ENCODE data around the gene UBALD1. TPM values are rescaled to one million over a fixed set of nuclear protein-coding genes. Genes with fewer than 3 reads are reported as not detected.

The UBALD1 gene
- polyA plus RNA-seq, 10 donors, result 12.5 to 22.3 (median 16.2) TPM

DNA sequence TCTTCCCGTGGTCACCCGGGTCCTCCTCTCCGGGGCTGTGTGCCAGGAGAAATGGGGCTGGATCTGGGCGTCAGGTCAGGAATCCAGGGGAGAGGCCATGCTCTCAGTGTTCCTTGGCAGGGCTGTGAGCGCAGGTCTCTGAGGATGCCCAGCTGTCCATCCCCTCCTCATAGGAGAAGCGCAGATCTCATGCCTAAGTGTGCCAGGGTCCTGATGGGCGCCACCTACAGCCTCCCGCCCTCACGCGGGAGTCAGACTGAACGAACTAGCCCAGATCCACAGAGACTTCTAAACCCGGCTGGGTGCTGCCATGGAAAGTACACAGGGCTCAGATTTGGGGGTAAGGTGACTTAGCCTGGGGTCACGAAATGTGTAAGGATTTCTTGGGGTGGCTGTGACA, 34.2 kb upstream of the UBALD1 start:
- no peak for DNase-seq

DNA sequence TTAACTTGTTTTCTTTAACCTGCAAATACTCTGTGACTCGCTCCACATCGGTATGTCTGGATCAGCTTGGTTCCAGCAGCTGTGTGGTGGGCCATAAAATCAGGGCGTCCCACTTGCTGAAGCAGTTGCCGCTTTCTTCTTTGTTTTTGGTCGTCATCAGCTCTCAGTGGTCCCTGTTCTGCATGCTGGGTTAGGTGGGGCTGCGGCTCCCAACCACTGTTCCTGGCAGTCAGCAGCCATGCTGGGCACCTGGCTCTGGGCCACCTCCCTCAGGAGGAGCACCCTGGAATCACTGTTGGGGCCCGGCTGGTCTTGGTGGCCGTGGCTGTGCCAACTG, 32.9 kb upstream of the UBALD1 start:
- DNase-seq, result no peak

DNA sequence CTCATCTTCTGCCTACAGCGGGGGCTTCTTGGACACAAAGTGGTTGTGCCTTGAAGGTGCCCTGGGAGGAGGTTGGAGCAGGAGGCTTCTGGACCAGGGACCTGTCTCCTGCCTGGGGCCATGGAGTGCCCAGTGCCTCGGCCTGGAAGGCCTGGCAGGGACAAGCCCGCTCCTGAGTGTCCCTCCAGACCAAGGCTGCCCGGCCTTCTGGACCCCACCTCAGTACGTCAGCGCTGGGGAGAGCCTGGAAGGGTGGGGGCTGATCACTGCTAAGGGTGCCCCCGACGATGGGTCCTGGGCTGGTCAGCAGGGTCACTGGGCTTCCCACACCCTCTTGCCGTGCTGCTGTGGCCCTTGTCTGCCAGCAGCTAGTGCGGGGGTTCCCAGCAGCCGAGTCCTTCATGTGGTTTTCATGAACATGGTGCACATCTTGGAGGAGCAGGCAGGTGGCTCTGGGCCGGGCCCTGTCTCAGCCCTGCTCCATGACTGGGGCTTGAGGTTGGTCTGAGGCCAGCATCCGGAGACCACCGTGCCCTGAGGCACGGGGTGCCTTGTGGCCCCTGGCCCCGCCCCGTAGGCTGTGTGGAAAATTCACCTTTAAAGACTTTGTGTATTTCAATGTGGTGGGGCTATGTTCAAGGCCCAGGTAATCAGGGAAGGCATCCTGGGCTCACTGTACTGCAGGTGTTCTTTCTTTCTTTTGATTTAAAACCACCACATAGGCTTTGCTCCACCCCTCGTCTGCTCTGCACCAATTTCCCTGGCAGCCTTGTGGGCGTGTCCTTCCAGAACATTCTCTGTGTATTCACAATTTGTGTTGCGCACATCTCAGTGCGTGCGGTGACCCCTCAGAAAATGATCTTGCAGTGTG, 32.3 kb upstream of the UBALD1 start:
- DNase-seq, result no peak

DNA sequence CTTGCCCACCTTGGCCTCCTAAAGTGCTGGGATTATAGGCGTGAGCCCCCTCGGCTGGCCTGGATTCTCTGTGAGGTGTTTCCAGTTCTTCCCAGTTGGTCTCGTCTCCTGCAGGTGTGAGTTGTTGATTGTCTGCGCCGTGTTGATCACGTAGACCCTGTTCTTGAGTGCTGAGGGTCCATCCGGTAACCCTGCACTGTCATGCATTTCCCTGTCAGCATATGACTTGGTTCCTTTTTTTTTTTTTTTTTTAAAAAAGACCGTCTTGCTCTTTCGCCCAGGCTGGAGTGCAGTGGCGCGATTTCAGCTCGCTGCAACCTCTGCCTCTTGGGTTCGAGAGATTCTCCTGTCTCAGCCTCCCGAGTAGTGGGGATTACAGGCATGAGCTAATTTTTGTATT, 27.2 kb upstream of the UBALD1 start:
- DNase-seq, result no peak

GRCh38 chr16:4641306-4641687, 26.6 kb upstream of the UBALD1 start:
- DNase-seq, result no peak

DNA sequence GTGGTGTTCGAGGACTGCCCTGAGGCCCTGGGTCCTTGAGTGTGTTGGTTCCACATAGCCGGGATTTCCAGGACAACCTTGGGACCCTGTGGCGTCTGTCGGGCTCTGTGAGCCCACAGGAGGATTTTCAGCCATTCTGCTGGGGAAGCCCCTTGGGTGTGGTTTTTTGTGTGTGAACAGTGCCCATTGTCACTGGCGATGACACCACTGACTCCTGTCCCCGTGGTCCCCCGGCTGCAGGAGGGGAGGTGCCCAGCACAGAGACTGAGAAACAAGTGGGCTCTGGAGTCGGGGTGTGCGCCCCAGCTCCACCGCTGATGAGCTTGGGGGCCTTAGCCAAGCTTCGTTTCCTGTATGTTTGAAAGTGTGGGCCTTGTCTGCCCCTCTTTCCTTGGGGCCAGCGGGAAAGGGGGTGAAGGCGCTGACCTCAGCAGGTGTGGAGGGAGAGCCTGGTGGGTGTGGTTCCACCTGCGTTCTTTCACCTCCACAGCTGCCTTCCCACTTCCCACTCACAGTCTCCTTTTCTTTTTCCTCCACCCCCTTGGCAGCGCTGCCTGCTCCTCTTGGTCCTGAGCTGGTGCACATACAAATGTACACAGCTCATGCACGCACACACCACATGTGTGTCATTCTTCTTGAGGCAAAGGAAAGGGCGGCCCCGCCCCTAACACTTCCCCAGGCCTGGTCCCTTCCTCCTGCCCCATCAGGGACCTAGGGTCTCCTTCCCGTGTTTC, 26.1 kb upstream of the UBALD1 start:
- no peak for DNase-seq

- DNase-seq, result no peak
Measured at GRCh38 chr16:4639899-4640509, 25.3 kb upstream of the UBALD1 start.

DNA sequence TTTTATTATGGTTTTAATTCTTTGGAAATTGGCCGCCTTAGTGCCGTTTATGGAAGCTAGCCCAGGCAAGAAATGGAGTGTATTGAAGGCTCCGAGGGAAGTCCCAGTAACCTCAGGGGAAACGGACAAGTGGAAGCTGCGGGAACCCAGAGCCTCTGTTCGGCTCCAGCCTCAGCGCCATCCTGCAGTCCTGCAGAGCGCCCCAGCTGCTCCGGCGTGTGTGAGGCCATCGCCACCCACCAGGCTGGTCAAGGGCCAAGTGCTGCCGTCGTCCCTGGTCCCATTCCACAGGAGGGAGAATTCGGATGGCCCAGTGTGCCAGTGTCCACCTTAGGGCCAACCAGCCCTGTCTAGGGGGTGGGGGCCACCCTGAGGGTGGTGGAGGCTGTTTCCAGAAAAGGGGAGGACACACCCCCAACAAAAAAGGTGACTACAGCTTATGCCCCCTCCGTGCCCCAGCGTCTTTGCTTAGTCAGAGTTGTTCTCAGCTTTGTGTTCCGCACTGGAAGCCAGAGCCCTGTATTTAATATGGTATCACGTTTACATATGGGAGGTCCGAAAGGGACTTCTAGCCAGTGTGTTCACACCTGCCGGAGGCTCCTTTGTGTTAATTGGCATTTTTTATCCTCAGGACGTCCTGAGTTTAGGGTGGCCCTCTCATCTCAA, 22.9 kb upstream of the UBALD1 start:
- no peak for DNase-seq

GRCh38 chr16:4636196-4636595, 21.5 kb upstream of the UBALD1 start:
- DNase-seq, result no peak

DNA sequence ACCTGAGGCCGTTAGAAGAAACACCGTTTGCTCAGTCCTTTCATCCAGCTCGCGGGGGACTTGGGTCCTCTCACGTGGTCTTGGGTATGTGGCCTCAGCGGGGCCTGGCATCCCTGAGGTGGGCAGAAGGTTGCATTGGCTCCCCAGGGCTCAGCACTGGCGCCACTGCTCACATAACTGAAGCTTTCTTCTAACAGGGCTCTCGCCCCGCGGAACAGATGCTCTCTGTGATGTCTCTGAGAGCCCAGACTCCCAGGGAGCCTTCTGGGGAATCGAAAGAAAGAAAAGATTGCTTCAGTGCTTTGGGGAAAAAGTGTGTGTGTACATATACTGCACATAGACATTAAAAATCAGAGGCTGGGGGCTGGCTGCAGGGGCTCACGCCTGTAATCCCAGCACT, 20.1 kb upstream of the UBALD1 start:
- no peak for DNase-seq

DNA sequence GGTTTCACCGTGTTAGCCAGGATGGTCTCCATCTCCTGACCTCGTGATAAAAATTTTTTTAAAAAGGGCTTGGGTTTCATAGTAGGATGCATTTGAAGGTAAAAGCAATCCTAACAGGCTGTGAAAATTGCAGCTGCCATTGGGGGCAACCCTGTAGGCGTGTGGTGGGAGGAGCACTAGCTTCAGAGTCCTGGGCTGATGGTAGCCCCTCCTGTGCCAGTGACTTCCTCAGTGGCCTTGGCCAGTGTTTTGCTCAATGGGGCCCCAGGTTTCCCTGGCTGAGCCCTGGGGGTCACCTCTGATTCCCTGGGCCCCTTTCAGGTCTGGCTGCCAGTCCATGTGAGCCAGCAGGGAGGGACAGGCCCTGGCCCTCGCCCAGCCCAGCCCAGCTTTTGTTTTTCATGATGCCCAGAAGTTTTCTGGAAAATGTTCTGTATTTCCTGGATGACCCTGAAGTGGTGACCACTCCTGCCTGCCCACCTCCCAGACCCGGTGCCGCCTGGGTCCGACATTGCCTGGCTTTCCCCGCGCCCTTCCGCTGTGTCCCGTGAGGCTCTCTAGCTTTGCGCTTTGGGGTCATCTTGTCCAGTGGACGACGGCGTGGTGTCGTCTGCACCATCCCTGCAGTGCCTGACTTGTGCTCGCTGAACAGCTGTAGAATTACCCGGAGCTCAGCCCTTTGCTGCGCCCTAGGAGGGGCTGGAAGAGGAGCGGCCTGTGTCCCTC, 19.4 kb upstream of the UBALD1 start:
- DNase-seq, result no peak

DNA sequence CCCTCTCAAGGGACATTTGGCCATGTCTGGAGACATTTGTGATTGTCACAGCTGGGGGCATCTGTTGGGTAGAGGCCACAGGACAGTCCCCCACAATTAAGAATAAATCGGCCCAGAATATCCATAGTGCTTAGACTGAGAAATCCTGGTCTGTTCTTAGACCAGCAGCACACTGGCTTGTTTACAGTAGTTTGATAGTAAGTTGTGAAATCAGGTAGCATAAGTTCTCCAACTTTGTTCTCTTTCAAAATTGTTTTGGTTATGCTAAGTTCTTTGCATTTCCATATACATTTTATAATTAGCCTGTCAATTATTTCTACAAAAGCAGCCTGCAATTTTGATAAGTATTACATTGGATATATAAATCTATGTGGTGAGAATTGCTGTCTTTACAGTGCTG, 16.8 kb upstream of the UBALD1 start:
- no peak for DNase-seq

GRCh38 chr16:4628283-4628682, 13.6 kb upstream of the UBALD1 start:
- no peak for DNase-seq

- DNase-seq, result no peak
Measured at GRCh38 chr16:4626396-4626795, 11.7 kb upstream of the UBALD1 start.

DNA sequence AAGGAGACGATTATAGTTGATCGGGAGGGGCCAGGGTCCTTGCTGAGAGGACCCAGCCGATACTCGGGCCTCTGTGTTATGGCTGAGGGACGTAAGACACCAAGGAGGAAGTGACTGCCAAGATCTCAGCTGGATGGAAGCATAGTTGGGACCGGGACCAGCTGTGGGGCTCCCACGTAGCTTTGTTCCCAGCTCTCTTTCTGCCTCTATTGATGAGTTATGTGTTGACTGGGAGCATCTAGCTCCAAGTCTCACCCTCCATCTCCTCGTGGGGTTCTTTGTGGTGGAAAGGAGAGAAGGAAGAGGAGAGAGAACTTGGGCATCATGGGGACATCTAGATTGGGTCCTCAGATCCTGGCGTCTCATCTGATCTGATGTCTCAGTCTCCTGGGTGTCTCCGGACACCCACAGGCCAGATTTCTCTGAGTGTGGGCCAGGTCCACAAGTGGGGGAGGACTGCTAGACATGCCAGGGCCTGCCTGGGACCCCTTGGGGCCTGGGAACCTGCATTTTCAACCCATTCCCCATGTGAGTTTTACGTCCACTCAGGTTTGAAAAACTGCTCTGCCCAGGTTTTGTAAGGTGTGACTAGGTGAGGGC, 11.0 kb upstream of the UBALD1 start:
- DNase-seq, result no peak

DNA sequence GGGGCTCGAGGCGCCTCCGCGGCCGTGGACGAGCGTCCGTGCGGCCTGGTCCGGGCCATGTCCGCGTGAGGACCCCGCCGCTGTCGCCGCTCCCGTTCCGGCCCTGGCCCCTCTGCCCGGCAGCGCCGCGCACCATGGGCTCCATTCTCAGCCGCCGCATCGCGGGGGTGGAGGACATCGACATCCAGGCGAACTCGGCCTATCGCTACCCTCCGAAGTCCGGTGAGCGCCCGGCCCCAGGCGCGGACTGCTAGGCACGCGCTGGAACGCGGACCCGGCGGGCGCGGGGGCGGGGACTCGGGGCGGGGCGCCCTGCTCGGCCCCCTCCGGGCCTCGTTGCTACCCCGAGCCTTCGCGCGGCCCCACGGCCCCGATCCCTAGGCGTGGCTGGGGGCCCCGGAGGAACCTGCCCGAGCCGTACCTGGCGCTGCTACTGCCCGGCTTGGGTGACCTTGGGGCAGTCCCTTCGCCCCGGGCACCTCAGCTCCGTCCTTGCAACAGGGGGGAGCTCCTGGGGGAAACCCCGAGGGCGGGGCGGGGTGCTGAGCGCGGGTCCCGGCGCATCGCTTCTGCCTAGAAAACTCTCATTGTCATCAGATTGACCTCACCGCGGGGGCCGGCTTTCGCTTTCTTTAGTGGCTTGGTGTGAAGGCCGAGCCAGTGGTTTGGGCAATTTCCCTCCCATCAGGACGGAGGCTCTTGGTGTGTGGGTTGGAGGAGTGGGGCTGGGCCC, 10.3 kb upstream of the UBALD1 start:
- DNase-seq, result peak; percentile 30 to 85 (median 69)

DNA sequence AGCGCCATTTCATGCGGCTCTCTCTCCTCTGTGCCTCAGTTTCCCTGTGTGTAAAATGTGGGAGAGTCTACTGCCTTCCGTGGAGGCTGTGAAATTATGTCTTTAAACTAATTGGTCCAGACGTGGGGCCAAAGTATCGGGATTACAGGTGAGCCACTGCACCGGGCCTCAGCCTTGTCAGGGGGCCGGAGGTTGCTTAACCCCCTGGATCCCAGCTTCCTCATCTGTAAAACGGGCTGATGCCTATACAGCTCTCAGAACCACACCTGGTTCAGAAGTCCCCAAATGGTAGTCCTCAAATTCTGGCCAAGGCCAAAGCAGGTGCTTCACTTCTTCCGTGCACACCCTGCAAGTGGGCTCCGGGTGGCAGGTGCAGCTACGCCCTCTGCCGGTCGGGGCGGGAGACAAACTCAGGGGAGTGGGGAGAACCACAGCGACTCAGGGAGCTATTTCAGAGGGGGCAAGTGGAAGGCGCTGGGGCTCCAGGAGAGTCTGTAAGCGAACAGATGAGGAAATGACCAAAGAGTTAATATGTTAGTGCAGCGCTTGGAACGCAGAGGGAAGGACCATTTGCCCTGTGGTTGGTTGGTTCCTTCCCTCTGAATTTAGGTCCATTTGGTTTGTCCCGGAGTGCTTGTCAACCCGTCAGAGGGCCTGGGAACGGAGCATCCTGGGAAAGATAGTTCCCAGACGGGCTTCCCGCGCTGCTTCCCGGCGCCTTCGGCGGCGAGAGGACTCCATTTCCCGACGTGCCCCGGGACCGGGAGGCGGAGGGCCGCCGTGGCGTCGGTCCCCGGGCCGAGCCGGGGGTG, 9.5 kb upstream of the UBALD1 start, which contains the start of gene MGRN1:
MGRN1 (plus strand) TSS at position 812 of the 812 bp plus-strand sequence. CDS start 135 bp downstream, outside the sequence.
- DNase-seq, result peak; percentile 98 to 99 (median 98)

DNA sequence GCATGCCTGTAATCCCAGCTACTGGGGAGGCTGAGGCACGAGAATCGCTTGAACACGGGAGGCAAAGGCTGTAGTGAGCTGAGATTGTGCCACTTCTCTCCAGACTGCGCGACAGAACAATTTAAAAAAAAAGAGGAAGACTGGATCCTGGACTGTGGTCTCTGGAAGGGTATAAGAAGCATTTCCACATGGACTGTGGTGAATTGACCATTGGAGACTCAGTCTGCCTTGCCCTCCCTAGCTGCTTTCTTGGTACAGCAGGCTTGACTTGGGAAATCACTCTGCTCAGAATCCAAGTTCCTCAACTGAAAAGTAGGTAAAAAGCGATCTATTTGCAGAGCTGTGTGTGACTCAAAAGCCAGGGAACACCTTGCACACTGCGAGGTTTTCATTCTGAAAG, 8.9 kb upstream of the UBALD1 start:
- DNase-seq, result no peak

GRCh38 chr16:4618645-4619418, 4.1 kb upstream of the UBALD1 start:
- DNase-seq, result no peak
